Epidermal melanocyte (primary cell): ENCODE measurements around the gene AGO3.

Experiments
- DNase-seq: peaks from one replicate; pipeline ENCODE4 v3.0.0; 2011; ENCODE audit warnings: low spot score; ENCODE audit not compliant: insufficient read length

The AGO3 gene

DNA sequence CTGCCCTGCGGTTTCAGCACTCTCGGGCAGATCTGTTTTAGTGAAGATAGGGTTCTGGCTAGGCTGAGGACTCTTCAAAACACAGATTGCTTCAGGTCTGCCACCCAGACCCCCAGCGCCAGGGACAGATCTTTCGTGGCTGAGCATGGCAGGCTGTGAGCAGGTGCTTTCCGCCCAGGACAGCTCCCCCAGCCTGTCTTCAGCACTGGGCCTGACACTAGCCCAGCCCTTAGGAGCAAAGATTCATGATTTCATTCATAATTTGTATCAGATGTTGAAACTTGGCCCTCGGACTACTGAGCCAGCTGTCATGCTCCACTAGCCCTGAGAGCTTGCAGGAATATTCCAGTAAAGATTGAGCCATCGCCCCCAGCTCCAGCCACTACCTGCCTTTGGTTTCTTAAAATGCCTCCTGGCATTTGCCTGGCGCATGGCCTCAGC, 163.7 kb downstream of the AGO3 start:
- DNase-seq = no peak

- DNase-seq = no peak
Observed at GRCh38 chr1:36095760-36096405, 165.0 kb downstream of the AGO3 start.

- no peak for DNase-seq
Observed at GRCh38 chr1:36096500-36097432, 165.9 kb downstream of the AGO3 start.

DNA sequence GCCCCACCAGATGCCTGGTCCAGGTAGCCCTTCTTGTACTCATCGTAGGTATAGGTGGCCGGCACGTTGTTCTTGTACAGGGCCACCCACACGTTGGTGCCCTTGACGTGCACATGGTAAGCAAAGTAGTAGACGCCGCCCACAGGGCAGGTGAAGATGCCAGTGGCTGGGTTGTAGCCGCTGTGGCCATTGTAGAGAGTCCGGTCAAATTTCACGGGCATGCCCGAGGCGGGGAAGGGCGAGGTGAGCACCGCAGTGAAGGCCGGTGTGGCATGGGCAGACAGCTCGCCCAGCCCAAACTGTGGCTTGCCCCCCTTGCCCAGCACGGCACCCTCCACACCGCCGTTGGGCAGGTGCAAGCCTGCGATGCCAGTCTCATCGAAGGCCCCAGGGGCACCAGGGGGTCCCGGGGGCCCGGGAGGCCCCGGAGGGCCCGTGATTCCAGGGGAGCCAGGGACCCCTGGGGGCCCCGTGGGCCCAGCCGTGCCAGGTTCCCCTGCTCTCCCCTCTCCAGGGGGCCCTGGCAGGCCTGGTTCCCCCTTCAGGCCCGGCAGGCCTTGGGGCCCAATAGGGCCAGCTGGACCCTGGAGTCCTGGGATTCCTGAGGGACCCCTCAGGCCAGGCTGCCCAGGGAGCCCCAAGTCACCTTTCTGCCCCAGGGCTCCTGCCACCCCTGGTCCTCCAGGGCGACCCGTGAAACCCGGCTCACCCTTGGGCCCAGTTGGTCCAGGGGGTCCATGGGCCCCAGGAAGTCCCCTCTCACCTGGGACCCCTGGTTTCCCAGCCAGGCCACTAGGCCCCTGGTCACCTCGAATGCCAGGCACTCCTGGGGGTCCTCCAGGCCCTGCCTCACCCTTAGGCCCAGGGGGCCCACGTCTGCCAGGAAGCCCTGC, 167.0 kb downstream of the AGO3 start:
- no peak for DNase-seq

DNA sequence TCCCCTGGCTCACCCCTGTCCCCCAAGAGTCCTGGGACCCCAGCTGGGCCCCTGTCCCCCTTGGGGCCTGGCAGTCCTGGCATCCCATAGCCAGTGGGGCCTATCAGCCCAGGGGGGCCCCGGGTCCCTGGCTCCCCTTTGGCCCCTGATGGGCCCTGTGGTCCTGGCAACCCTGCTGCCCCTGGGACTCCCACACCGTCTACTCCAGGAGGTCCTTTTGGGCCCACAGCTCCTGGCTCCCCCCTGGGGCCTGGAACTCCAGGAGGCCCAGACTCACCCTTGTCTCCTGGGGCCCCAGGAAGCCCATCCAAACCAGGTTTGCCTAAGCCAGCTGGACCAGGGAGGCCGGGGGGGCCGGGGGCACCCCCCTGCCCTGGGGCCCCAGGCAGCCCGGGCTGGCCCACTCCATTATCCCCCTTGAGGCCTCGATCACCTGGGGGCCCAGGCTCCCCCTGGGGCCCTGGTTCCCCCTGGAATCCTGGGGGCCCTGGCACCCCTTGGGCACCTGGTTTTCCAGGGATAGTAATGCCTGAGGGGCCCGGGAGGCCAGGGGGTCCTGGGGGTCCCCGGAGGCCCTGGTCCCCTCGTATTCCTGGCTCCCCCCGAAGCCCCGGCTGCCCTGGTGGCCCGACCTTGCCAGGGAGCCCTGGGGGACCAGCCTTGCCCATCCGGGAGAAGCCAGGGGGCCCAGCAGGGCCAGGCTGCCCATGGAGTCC, 167.9 kb downstream of the AGO3 start:
- DNase-seq = no peak

- DNase-seq = peak; percentile 68
Observed at GRCh38 chr1:36099681-36100341, 168.9 kb downstream of the AGO3 start.

DNA sequence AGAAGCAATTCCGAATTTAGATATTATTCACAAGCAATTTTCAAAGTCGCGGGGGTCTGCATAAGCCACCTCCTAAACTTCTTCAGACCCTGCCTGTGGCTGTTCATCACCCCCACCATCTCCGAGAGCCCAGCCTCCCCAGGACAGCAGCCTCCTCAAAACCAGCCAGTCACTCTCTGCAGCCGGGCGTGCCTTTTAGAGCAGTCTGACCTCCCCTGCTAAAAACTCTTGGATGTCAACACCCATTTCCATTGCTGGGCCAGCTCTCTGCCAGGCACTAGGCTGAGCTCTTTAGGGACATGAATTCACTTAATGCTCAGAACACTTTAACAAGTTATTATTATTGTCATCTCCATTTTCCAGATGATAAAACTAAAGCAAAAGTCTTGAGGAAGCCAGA, 169.5 kb downstream of the AGO3 start:
- DNase-seq = no peak

DNA sequence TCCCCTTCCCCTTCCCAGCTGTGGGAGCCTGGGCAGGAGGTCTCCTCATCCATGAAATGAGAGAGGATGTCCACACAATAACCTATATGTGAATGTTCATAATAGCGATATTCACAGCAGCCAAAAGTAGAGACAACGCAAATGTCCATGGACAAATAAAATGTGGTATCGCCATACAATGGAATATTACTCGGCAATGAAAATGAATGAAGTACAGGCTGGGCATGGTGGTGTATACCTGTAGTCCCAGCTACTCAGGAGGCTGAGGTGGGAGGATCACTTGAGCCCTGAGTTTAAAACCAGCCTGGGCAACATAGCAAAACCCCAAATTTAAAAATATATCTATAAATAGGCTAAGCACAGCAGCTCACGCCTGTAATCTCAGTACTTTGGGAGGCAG, 170.6 kb downstream of the AGO3 start:
- DNase-seq = no peak

DNA sequence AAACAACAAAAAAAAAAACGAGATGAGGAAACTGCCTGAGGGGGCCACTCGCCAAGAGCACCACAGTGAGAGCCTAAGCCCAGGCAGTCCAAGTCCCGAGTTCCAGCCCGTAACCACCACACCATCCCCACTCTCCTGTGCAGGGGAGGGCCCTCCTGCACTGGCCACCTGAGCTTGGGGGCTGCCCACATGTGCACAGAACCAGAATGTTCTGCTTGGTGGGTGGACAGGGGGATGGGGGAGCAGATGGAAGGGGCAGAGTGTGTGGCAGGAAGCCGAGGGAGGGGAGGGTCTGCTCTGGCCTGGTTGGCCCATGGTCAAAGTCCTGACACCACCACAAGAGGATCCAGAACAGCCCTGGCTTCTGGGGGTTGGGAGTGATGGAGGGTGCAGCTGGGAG, 175.4 kb downstream of the AGO3 start:
- DNase-seq = no peak

- DNase-seq = no peak
Observed at GRCh38 chr1:36107394-36107793, 176.5 kb downstream of the AGO3 start.

DNA sequence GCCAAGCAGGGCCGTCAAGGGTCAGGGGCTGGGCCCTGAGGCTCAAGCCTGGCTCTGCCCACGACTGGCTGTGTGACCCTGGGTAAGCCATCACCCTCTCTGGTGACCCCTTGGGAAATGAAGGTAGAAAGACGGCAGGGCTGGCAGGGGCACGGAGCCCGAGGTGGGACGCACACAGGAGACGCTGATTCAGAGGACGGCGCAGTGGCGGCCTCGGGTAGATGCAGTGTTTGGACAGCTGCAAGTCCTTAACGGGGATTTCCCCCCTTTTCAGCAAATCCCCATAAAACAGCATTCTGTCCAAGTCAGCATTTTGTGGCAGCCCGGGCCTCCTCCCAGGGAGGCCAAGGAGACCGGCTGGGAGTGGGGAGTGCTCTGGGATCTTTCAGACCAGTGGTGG, 177.4 kb downstream of the AGO3 start:
- no peak for DNase-seq

DNA sequence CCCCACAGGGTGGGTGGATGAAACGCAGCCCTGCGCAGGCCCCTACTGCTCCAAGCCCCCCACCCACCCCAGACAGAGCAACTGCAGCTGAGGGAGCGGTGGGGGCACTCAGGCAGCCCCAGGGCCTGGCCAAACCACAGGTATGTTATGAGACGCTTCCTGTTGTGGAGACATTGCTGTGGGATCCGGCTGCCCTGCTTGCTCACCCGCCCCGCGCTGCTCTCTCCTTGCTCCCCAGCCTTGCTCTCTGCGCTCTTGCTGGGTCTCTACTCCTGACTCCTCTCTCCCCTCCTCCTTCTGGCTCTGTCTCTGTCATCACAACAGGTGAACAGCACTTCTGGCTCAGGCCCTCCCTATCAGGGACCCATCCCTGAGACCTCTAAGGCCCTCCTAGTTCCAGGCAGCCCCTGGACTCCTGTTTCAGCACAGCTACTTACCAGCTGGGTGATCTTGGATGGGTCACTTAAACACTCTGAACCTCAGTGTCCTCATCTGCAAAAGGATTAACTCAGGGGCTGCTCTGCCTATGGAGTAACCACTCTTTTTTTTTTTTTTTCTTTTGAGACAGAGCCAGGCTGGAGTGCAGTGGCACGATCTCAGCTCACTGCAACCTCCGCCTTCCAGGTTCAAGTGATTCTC, 178.3 kb downstream of the AGO3 start:
- DNase-seq = peak; percentile 56

GRCh38 chr1:36111151-36111550, 180.2 kb downstream of the AGO3 start:
- DNase-seq = no peak

GRCh38 chr1:36112823-36113222, 181.9 kb downstream of the AGO3 start:
- no peak for DNase-seq

DNA sequence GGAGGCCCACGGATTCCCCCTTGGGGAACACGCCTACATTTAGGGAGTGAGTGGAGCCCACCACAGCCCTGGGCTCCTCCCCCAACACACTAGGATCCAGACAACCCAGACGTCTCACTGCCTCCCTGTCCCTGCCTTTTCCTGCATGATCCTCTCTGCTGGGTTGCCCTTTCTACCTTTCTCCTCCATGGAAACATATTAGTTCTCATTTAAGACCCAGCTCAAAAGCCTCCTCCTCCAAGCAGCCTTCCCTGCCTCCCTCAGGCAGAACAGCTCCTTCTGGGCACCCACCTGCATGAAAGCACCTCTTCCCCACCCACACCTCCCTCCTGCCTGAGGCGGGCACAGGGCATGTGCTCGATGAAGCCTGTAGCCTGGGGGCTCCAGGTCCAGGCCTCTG, 183.5 kb downstream of the AGO3 start:
- no peak for DNase-seq

DNA sequence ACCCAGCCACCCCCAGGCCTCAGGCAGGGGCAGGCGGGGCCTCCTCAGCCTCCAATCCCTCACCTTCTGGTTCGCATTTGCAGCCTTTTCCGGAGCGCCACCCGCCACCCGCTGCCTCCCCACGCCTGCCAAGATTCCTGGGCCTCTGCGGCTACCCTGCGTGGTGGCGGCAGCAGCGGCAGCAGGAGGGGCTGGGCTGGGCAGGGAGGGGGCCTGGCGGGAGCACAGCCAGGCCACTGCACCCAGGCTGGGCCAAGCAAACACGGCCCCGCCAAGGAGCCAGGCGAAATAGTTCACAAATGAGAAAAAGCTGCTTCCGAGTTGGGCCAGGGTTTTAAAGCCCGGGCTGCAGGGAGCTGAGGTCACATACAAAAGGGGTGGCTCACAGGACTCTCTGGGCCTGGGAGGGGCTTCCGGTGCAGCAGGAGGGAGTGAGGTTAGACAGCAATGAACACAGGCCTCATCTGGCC, 184.3 kb downstream of the AGO3 start:
- peak; percentile 63 for DNase-seq

DNA sequence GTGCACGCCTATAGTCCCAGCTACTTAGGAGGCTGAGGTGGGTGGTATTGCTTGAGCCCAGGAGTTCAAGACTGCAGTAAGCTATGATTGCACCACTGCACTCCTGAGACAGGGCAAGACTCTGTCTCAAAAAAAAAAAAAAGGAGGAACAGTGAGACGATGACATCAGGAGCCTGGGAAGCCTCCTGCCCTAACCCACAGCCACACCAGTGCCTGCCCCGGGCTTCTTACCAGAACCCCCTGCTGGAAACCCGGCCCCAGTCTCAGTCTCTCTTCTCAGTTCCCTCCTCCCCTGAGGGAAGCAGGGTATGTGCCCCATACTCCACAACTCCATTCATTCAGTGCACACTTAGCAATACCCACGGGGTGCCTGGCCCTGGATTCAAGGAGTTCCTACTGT, 185.0 kb downstream of the AGO3 start:
- no peak for DNase-seq

DNA sequence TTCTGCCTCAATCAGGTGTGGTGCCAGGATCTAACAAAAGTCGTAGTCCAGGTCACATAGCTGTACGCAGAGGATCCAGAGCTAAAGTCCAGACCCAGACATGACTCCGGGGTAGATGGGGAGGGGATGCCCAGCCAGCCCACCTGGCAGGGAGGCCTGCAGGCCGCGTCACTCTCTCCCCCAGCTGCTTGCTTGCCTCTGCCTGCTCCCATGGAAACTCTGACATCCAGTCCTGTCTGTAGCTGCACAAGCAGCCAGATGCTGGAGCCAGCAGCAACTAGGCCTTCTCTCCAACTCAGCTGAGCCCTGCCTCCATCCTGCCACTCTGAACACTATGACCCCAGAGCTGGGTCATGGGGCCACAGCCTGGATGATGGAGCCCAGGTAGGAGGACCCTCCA, 186.0 kb downstream of the AGO3 start:
- DNase-seq = no peak

GRCh38 chr1:36118447-36119204, 187.7 kb downstream of the AGO3 start:
- peak; percentile 14 for DNase-seq
